ENCODE results near the gene LRRC37B. TPM values are rescaled to one million over a fixed set of nuclear protein-coding genes. Genes with fewer than 3 reads are reported as not detected.
"Not testable (repeated sequence)": the region's sequence is repeated elsewhere in the genome, so short reads cannot be mapped to it uniquely, and the experiment has no call there.

LRRC37B gene
- total RNA-seq, 1 donor = 14.2 TPM

- no peak for TF ChIP-seq CTCF (IDR thresholded peaks at IDR 0.05; ENCODE audit: insufficient read depth, low read depth, low read length)
- DNase-seq (ENCODE audit: low read depth) = no peak
- no peak overlapping the region for H3K4me3 ChIP-seq (ENCODE audit: low read depth, low read length)
Measured at GRCh38 chr17:32009262-32009542, 2.0 kb downstream of the LRRC37B start.

DNA sequence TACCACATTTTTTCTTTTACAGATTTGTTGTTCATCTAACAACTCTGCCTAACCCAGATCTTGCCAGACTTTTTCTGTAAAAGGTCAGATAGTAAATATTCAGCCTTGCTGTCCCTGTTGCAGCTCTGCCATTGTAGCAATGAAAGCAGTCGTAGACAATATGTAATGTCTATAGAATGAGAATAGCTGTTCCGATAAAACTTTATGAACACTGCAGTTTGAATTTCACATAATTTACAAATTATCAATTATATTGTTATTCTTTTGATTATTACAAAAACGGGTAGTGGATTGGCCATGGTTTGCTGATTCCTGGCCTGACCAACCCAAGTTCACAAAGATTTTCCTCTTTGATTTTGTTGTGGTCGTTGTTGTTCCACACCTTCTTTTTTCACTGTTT lies 2.9 kb downstream of the LRRC37B start:
- no peak for TF ChIP-seq CTCF (IDR thresholded peaks at IDR 0.05; ENCODE audit: insufficient read depth, low read depth, low read length)
- no peak overlapping the region for H3K4me3 ChIP-seq (ENCODE audit: low read depth, low read length)
- DNase-seq (ENCODE audit: low read depth) = no peak

DNA sequence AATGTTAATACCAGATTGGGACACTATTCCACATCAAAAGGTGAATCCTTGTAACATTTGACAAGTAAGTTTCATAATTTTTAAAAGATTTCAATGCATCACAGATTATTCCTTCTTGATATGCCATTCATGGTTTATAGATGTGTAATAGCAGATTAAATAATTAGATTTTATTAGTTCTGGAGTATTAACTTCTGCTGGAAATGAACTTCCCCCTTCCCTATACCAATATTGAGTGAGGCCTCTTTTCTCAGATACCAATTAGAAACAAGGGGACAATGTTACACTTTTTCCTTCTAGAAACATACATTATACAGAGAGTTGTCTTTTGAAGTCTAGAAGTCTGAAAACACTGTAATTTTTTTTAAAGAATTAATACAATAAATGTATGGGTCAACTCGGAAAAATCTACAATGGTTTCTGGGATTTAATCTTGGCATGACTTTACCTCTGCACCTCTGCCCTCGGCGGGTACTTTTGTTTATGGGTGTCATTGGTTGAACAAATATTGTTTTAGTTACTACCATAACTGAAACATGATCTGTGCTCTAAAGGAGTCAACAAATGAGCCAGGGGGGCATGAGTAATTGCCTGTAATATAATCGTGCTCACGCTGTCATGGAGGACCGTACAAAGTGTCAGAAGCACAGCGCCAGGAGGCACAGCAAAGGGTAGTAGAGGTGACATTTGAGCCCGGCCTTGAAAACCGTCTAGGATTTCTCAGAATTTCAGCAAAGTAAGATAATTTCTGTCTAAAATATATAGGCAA lies 8.2 kb downstream of the LRRC37B start:
- no peak for DNase-seq (ENCODE audit: low read depth)
- TF ChIP-seq CTCF (IDR thresholded peaks at IDR 0.05; ENCODE audit: insufficient read depth, low read depth, low read length) = no peak
- H3K4me3 ChIP-seq (ENCODE audit: low read depth, low read length) = no peak overlapping the region

DNA sequence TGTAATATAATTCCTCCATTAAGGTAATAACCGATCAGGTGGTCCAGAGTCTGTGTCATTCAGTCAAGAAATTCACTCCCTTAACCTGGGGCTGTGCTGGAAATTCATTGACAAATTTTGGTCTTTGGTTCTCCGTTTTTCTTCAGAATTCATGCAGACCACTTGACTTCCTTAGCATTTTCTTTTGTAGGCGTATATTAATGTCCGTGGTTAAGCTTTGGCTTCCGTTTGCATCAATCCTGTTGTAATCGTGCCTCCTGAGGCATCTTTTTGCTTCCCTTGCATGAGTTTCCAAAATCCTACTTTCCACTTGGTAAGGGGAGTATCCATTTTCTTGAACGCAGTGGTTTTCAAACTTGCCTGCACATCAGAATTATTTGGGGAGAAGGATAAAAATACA lies 9.0 kb downstream of the LRRC37B start:
- no peak for DNase-seq (ENCODE audit: low read depth)
- no peak overlapping the region for H3K4me3 ChIP-seq (ENCODE audit: low read depth, low read length)
- TF ChIP-seq CTCF (IDR thresholded peaks at IDR 0.05; ENCODE audit: insufficient read depth, low read depth, low read length) = no peak

DNA sequence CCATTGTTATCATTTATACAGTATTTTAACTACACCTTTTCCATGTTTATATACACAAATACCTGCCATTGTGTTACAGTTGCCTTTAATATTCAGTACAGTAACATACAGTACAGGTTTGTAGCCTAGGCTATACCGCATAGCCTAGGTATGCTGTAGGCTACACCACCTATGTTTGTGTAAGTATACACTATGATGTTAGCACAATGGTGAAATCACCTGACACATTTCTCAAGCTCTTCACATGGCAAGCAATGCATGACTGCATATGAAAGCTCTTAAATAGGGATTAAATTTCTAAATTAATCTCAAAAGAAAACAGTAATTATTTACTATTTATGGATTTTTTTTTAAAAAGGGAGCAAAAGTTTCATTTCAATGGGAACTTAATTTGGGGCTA lies 12.0 kb downstream of the LRRC37B start:
- DNase-seq (ENCODE audit: low read depth) = no peak
- H3K4me3 ChIP-seq (ENCODE audit: low read depth, low read length) = no peak overlapping the region
- TF ChIP-seq CTCF (IDR thresholded peaks at IDR 0.05; ENCODE audit: insufficient read depth, low read depth, low read length) = no peak

- no peak for DNase-seq (ENCODE audit: low read depth)
- TF ChIP-seq CTCF (IDR thresholded peaks at IDR 0.05; ENCODE audit: insufficient read depth, low read depth, low read length) = no peak
Measured at GRCh38 chr17:32020943-32021614, 13.9 kb downstream of the LRRC37B start.

GRCh38 chr17:32021615-32021955 lies 14.4 kb downstream of the LRRC37B start:
- H3K4me3 ChIP-seq (ENCODE audit: low read depth, low read length) = no peak overlapping the region
- TF ChIP-seq CTCF (IDR thresholded peaks at IDR 0.05; ENCODE audit: insufficient read depth, low read depth, low read length) = no peak
- no peak for DNase-seq (ENCODE audit: low read depth)

More at GRCh38 chr17:32020943-32021614, 13.9 kb downstream of the LRRC37B start:
- no peak overlapping the region for H3K4me3 ChIP-seq (ENCODE audit: low read depth, low read length)

GRCh38 chr17:32022554-32022953 lies 15.4 kb downstream of the LRRC37B start:
- DNase-seq (ENCODE audit: low read depth); H3K4me3 ChIP-seq (ENCODE audit: low read depth, low read length): not testable (repeated sequence)

- DNase-seq (ENCODE audit: low read depth); H3K4me3 ChIP-seq (ENCODE audit: low read depth, low read length): not testable (repeated sequence)
Measured at GRCh38 chr17:32027271-32027670, 20.1 kb downstream of the LRRC37B start.
